DMS79 (cell line): ENCODE data around the gene HHIP.
"Not testable (repeated sequence)": the region's sequence is repeated elsewhere in the genome, so short reads cannot be mapped to it uniquely, and the experiment has no call there.

Experiments
- DNase-seq: peaks from one replicate; lab custom pipeline; 2025; lab: John Stamatoyannopoulos, UW

Gene HHIP

GRCh38 chr4:144748814-144749555 is 103.0 kb downstream of the HHIP start:
- DNase-seq: no peak

GRCh38 chr4:144750348-144750747 is 104.4 kb downstream of the HHIP start:
- DNase-seq: no peak

GRCh38 chr4:144754562-144755410 is 108.8 kb downstream of the HHIP start:
- DNase-seq: no peak

GRCh38 chr4:144757969-144758368 is 112.0 kb downstream of the HHIP start:
- no peak for DNase-seq

- DNase-seq: not testable (repeated sequence)
These were observed 122.9 kb downstream of the HHIP start for GRCh38 chr4:144768809-144769208.

GRCh38 chr4:144778364-144778763 is 132.4 kb downstream of the HHIP start:
- DNase-seq: no peak

GRCh38 chr4:144782345-144782744 is 136.4 kb downstream of the HHIP start:
- no peak for DNase-seq

- DNase-seq: no peak
These were observed 140.0 kb downstream of the HHIP start for GRCh38 chr4:144785961-144786360.

- no peak for DNase-seq
These were observed 141.7 kb downstream of the HHIP start for GRCh38 chr4:144787365-144788258.

- no peak for DNase-seq
These were observed 142.5 kb downstream of the HHIP start for GRCh38 chr4:144788469-144788868.

- not testable (repeated sequence) for DNase-seq
These were observed 146.0 kb downstream of the HHIP start for GRCh38 chr4:144791933-144792332.
